22Rv1 (cell line): ENCODE measurements around the gene NBEAL2.

Experiments
- ZFX ChIP-seq: fragments of 450-650 bp; IDR thresholded peaks from 2 replicates; pipeline ENCODE4 v1.6.1; 2017; ENCODE audit warnings: antibody characterized with exemption, borderline replicate concordance
- TF ChIP-seq, protein P1 (sequence below): fragments of 450-650 bp; IDR thresholded peaks from 2 replicates; pipeline ENCODE4 v1.5.1; 2017; ENCODE audit warnings: mild to moderate bottlenecking

GRCh38 chr3:46934498-46935167 lies 44.8 kb upstream of the NBEAL2 start:
- TF ChIP-seq, protein P1, sequence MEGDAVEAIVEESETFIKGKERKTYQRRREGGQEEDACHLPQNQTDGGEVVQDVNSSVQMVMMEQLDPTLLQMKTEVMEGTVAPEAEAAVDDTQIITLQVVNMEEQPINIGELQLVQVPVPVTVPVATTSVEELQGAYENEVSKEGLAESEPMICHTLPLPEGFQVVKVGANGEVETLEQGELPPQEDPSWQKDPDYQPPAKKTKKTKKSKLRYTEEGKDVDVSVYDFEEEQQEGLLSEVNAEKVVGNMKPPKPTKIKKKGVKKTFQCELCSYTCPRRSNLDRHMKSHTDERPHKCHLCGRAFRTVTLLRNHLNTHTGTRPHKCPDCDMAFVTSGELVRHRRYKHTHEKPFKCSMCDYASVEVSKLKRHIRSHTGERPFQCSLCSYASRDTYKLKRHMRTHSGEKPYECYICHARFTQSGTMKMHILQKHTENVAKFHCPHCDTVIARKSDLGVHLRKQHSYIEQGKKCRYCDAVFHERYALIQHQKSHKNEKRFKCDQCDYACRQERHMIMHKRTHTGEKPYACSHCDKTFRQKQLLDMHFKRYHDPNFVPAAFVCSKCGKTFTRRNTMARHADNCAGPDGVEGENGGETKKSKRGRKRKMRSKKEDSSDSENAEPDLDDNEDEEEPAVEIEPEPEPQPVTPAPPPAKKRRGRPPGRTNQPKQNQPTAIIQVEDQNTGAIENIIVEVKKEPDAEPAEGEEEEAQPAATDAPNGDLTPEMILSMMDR: no peak
- TF ChIP-seq ZFX: no peak
